ENCODE results near the gene XPO4.

- TF ChIP-seq RAD21 (IDR thresholded peaks at IDR 0.05): no peak
- TF ChIP-seq, protein P1, sequence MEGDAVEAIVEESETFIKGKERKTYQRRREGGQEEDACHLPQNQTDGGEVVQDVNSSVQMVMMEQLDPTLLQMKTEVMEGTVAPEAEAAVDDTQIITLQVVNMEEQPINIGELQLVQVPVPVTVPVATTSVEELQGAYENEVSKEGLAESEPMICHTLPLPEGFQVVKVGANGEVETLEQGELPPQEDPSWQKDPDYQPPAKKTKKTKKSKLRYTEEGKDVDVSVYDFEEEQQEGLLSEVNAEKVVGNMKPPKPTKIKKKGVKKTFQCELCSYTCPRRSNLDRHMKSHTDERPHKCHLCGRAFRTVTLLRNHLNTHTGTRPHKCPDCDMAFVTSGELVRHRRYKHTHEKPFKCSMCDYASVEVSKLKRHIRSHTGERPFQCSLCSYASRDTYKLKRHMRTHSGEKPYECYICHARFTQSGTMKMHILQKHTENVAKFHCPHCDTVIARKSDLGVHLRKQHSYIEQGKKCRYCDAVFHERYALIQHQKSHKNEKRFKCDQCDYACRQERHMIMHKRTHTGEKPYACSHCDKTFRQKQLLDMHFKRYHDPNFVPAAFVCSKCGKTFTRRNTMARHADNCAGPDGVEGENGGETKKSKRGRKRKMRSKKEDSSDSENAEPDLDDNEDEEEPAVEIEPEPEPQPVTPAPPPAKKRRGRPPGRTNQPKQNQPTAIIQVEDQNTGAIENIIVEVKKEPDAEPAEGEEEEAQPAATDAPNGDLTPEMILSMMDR (IDR thresholded peaks at IDR 0.05; ENCODE audit: low read depth, low read length, missing input control): no peak
- no peak for TF ChIP-seq EGR1 (IDR thresholded peaks at IDR 0.05; ENCODE audit: low read depth in 2 of 2)
- TF ChIP-seq MAX (IDR thresholded peaks at IDR 0.05): no peak
- TF ChIP-seq ZBTB33 (IDR thresholded peaks at IDR 0.05): no peak
- no peak for TF ChIP-seq YY1 (IDR thresholded peaks at IDR 0.05)
- no peak for TF ChIP-seq NR2F2 (IDR thresholded peaks at IDR 0.05)
- TF ChIP-seq, protein P2, sequence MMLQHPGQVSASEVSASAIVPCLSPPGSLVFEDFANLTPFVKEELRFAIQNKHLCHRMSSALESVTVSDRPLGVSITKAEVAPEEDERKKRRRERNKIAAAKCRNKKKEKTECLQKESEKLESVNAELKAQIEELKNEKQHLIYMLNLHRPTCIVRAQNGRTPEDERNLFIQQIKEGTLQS (IDR thresholded peaks at IDR 0.05): no peak
Observed at GRCh38 chr13:20767309-20767943, 135.1 kb downstream of the XPO4 start.
